Hepatocyte (in vitro differentiated cells): ENCODE results near the gene HPGD.

Experiments used
- EZH2 ChIP-seq: fragments of 200-600 bp; sonication (generic); IDR thresholded peaks from 2 replicates; pipeline ENCODE4 v1.6.1; 2016; ENCODE audit warnings: antibody characterized with exemption, mild to moderate bottlenecking, borderline replicate concordance
- TF ChIP-seq, protein P1 (sequence below): fragments of 200-600 bp; sonication (generic); IDR thresholded peaks from 2 replicates; pipeline ENCODE4 v1.5.1; 2016; ENCODE audit warnings: antibody characterized with exemption, mild to moderate bottlenecking; ENCODE audit not compliant: poor library complexity

DNA sequence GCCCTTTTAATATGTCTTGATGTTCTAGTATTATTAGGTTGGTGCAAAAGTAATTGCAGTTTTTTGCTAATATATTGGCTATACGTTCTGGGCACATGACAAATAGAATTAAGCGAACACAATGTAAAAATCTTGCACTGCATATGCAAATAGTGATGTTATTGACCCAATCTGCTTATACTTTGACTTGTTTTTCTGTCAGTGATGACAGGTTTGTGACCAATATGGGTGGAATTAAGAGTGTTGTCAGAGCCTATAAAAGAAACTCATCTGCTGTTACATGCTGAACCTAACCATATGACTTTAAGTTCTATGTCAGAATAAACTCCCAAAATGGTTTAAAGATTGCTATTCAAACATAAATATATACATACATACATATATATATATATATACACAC is 30.7 kb upstream of the HPGD start:
- TF ChIP-seq, protein P1, sequence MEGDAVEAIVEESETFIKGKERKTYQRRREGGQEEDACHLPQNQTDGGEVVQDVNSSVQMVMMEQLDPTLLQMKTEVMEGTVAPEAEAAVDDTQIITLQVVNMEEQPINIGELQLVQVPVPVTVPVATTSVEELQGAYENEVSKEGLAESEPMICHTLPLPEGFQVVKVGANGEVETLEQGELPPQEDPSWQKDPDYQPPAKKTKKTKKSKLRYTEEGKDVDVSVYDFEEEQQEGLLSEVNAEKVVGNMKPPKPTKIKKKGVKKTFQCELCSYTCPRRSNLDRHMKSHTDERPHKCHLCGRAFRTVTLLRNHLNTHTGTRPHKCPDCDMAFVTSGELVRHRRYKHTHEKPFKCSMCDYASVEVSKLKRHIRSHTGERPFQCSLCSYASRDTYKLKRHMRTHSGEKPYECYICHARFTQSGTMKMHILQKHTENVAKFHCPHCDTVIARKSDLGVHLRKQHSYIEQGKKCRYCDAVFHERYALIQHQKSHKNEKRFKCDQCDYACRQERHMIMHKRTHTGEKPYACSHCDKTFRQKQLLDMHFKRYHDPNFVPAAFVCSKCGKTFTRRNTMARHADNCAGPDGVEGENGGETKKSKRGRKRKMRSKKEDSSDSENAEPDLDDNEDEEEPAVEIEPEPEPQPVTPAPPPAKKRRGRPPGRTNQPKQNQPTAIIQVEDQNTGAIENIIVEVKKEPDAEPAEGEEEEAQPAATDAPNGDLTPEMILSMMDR, result no peak
- TF ChIP-seq EZH2, result no peak
